IMR-90 (cell line): Measurements from ENCODE around the gene CETN1. TPM values are rescaled to one million over a fixed set of nuclear protein-coding genes. Genes with fewer than 3 reads are reported as not detected.

ENCODE experiments used
- ATAC-seq: fragments of 200-7000 bp; cut with Tn5 transposase; 2 replicates; pipeline ENCODE4 v1.9.1; 2020; ENCODE audit warnings: low read depth, mild to moderate bottlenecking, moderate library complexity
- BruUV-seq: library from RNA; stranded (reverse); fragments of 400-500 nt; replicated peaks from 2 replicates; lab custom pipeline; 2021; lab: Mats Ljungman, UMichigan
- CTCF ChIA-PET: fragments of 300-600 bp; formaldehyde crosslinking; extraction: SDS; loops from one replicate; lab custom pipeline; 2021; ENCODE audit warnings: antibody characterized with exemption; lab: Yijun Ruan, JAX
- POLR2A ChIA-PET: fragments of 300-600 bp; sonication (Branson Sonifier 250); formaldehyde crosslinking; loops from one replicate; lab custom pipeline; 2022; ENCODE audit warnings: antibody characterized with exemption; ENCODE audit not compliant: unreplicated experiment; lab: Charles Lee
- DNase-seq: peaks from one replicate; pipeline ENCODE4 v3.0.0; 2013
- H2AFZ ChIP-seq: replicated peaks from 2 replicates; pipeline ENCODE3; 2013; ENCODE audit warnings: low read length, mild to moderate bottlenecking; ENCODE audit not compliant: poor library complexity
- H2AK5ac ChIP-seq: 2 replicates; pipeline ENCODE4 v1.6.1; 2013; ENCODE audit warnings: low read depth, low read length, inconsistent platforms
- H2AK9ac ChIP-seq: replicated peaks from 2 replicates; pipeline ENCODE3; 2013; ENCODE audit warnings: mild to moderate bottlenecking, low read depth, low read length, moderate library complexity; ENCODE audit not compliant: poor library complexity
- H2BK120ac ChIP-seq: 2 replicates; pipeline ENCODE4 v1.6.1; 2013; ENCODE audit warnings: low read depth, low read length, inconsistent platforms
- H2BK15ac ChIP-seq: 3 replicates; pipeline ENCODE4 v1.6.1; 2013; ENCODE audit warnings: low read depth, low read length, inconsistent platforms
- H2BK20ac ChIP-seq: 2 replicates; pipeline ENCODE4 v1.6.1; 2013; ENCODE audit warnings: low read depth, mild to moderate bottlenecking, inconsistent platforms, low read length, moderate library complexity
- H2BK5ac ChIP-seq: 2 replicates; pipeline ENCODE4 v1.6.1; 2013; ENCODE audit warnings: mild to moderate bottlenecking, low read depth, low read length, inconsistent platforms; ENCODE audit not compliant: poor library complexity, severe bottlenecking
- H3K14ac ChIP-seq: replicated peaks from 2 replicates; pipeline ENCODE4 v1.6.1; 2013; ENCODE audit warnings: low read depth, low read length, inconsistent platforms
- H3K18ac ChIP-seq: 2 replicates; pipeline ENCODE4 v1.6.1; 2013; ENCODE audit warnings: low read depth, low read length, control low read depth
- H3K23ac ChIP-seq: 2 replicates; pipeline ENCODE4 v1.6.1; 2013; ENCODE audit warnings: low read depth, low read length, inconsistent platforms
- H3K27ac ChIP-seq: 2 replicates; pipeline ENCODE4 v1.5.1; 2013; ENCODE audit warnings: mild to moderate bottlenecking, control low read depth, low read length; ENCODE audit not compliant: insufficient read depth
- H3K27me3 ChIP-seq: 2 replicates; pipeline ENCODE4 v1.6.1; 2013; ENCODE audit warnings: low read length; ENCODE audit not compliant: control insufficient read depth, insufficient read depth
- H3K36me3 ChIP-seq: 2 replicates; pipeline ENCODE4 v1.6.1; 2013; ENCODE audit warnings: low read length, mixed read lengths; ENCODE audit not compliant: control insufficient read depth, insufficient read depth
- H3K4ac ChIP-seq: 2 replicates; pipeline ENCODE4 v1.6.1; 2013; ENCODE audit warnings: low read depth, low read length, inconsistent platforms
- H3K4me1 ChIP-seq: 2 replicates; pipeline ENCODE4 v1.6.1; 2013; ENCODE audit warnings: low read length, mixed read lengths; ENCODE audit not compliant: control insufficient read depth, insufficient read depth
- H3K4me2 ChIP-seq: 2 replicates; pipeline ENCODE4 v1.6.1; 2013; ENCODE audit warnings: low read depth, mild to moderate bottlenecking, control low read depth, low read length, moderate library complexity
- H3K4me3 ChIP-seq: 2 replicates; pipeline ENCODE4 v1.5.1; 2013; ENCODE audit warnings: low read depth, mild to moderate bottlenecking, control low read depth, low read length, moderate library complexity; ENCODE audit not compliant: insufficient read depth
- H3K56ac ChIP-seq: 2 replicates; pipeline ENCODE4 v1.6.1; 2013; ENCODE audit warnings: low read length, inconsistent platforms; ENCODE audit not compliant: insufficient read depth; ENCODE audit errors: extremely low read depth
- H3K79me1 ChIP-seq, 2 experiments: 2 replicates each; pipeline ENCODE4 v1.6.1; 2013; ENCODE audit warnings: low read length in 2 of 2, inconsistent platforms in 1 of 2, low read depth in 1 of 2
- H3K9ac ChIP-seq: 2 replicates; pipeline ENCODE4 v1.6.1; 2013; ENCODE audit warnings: low read depth, low read length, control low read depth
- H3K9me1 ChIP-seq: 2 replicates; pipeline ENCODE4 v1.6.1; 2013; ENCODE audit warnings: low read length, inconsistent platforms; ENCODE audit not compliant: insufficient read depth
- H3K9me3 ChIP-seq: 2 replicates; pipeline ENCODE4 v1.6.1; 2013; ENCODE audit warnings: low read length; ENCODE audit not compliant: control insufficient read depth, insufficient read depth
- H4K20me1 ChIP-seq: 2 replicates; pipeline ENCODE4 v1.6.1; 2013; ENCODE audit warnings: low read length, inconsistent platforms; ENCODE audit not compliant: insufficient read depth
- H4K5ac ChIP-seq: 2 replicates; pipeline ENCODE4 v1.6.1; 2013; ENCODE audit warnings: mild to moderate bottlenecking, low read depth, low read length, control low read depth
- H4K8ac ChIP-seq, 2 experiments: 2 replicates each; pipeline ENCODE4 v1.6.1; 2013; ENCODE audit warnings: low read depth in 2 of 2, low read length in 2 of 2, control low read depth in 1 of 2, inconsistent platforms in 1 of 2
- H4K91ac ChIP-seq: 2 replicates; pipeline ENCODE4 v1.6.1; 2013; ENCODE audit warnings: low read depth, low read length, inconsistent platforms; ENCODE audit not compliant: insufficient read depth
- BHLHE40 ChIP-seq: fragments of 150-350 bp; IDR thresholded peaks from 2 replicates; pipeline ENCODE4 v1.6.1; 2016; ENCODE audit warnings: mild to moderate bottlenecking, low read depth, low read length
- CEBPB ChIP-seq: IDR thresholded peaks from 2 replicates; pipeline ENCODE4 v1.6.1; 2012; ENCODE audit warnings: low read depth, low read length, improper control_type of control experiment
- CHD1 ChIP-seq: IDR thresholded peaks from 2 replicates; pipeline ENCODE4 v1.6.1; 2012; ENCODE audit warnings: low read depth, low read length, improper control_type of control experiment
- FOS ChIP-seq: fragments of 150-350 bp; IDR thresholded peaks from 2 replicates; pipeline ENCODE4 v1.6.1; 2016; ENCODE audit warnings: low read depth, low read length
- MAFK ChIP-seq: IDR thresholded peaks from 2 replicates; pipeline ENCODE4 v1.6.1; 2012; ENCODE audit warnings: low read depth, low read length, improper control_type of control experiment
- MAZ ChIP-seq: IDR thresholded peaks from 2 replicates; pipeline ENCODE4 v1.6.1; 2012; ENCODE audit warnings: low read depth, mild to moderate bottlenecking, low read length, improper control_type of control experiment, moderate library complexity, borderline replicate concordance
- MXI1 ChIP-seq: IDR thresholded peaks from 2 replicates; pipeline ENCODE4 v1.6.1; 2012; ENCODE audit warnings: low read depth, mild to moderate bottlenecking, low read length, moderate library complexity, borderline replicate concordance
- NFE2L2 ChIP-seq: fragments of 150-350 bp; IDR thresholded peaks from 2 replicates; pipeline ENCODE4 v1.6.1; 2016; ENCODE audit warnings: low read depth, mild to moderate bottlenecking, low read length
- POLR2A ChIP-seq: IDR thresholded peaks from 2 replicates; pipeline ENCODE4 v1.6.1; 2012; ENCODE audit warnings: mild to moderate bottlenecking, low read depth, low read length
- RAD21 ChIP-seq: IDR thresholded peaks from 2 replicates; pipeline ENCODE4 v1.6.1; 2012; ENCODE audit warnings: low read length, improper control_type of control experiment
- RCOR1 ChIP-seq: IDR thresholded peaks from 2 replicates; pipeline ENCODE4 v1.6.1; 2012; ENCODE audit warnings: mild to moderate bottlenecking, low read length, improper control_type of control experiment; ENCODE audit not compliant: insufficient replicate concordance
- SMC3 ChIP-seq: fragments of 150-350 bp; IDR thresholded peaks from 2 replicates; pipeline ENCODE4 v1.6.1; 2016; ENCODE audit warnings: low read depth, mild to moderate bottlenecking, antibody characterized with exemption, low read length, moderate library complexity
- WGBS, 2 experiments: methylation state at CpG; one replicate each; pipeline versions ENCODE4 v1.1.5 to v1.1.7; 2013; ENCODE audit warnings: missing lambda C conversion rate in 2 of 2; ENCODE audit not compliant: insufficient read length in 1 of 2; ENCODE audit errors: extremely low coverage in 2 of 2; 5-methylcytosine and 5-hydroxymethylcytosine counted together
- dilution Hi-C: fragments of 300-500 bp; cut with HindIII; formaldehyde crosslinking; loops from one replicate; pipeline ENCODE4 v1.14.3; 2018; ENCODE audit warnings: low sequenced_read_pairs; ENCODE audit not compliant: unreplicated experiment
- in situ Hi-C: fragments of 300-500 bp; cut with MboI; formaldehyde crosslinking; loops from 3 replicates; pipeline ENCODE4 v1.14.3; 2019; ENCODE audit warnings: low sequenced_read_pairs, inconsistent platforms, mixed read lengths
- intact Hi-C: fragments of 100-400 bp; cut with micrococcal nuclease; formaldehyde crosslinking; loops from 2 replicates; pipeline ENCODE4 v1.10.0; 2022
- polyA plus RNA-seq, 3 experiments: library from polyadenylated mRNA; depleted of rRNA; stranded (reverse); fragments of >200 nt; gene quantifications; 2 replicates each; pipeline ENCODE4 v1.2.3, GENCODE V29; 2012; ENCODE audit warnings: low replicate concordance in 1 of 3
- total RNA-seq: library from RNA; depleted of rRNA; stranded (reverse); fragments of >200 nt; gene quantifications from 2 replicates; pipeline ENCODE4 v1.2.3, GENCODE V29; 2012
- TF ChIP-seq, protein P1 (sequence below): conservative IDR thresholded peaks from 2 replicates; pipeline ENCODE4 v1.5.1; 2012; ENCODE audit warnings: mild to moderate bottlenecking, low read depth, low read length, improper control_type of control experiment
- TF ChIP-seq, protein P2 (sequence below): fragments of 150-350 bp; IDR thresholded peaks from 2 replicates; pipeline ENCODE4 v1.6.1; 2017; ENCODE audit warnings: mild to moderate bottlenecking, antibody characterized with exemption, low read length, low read depth
- TF ChIP-seq, protein P3 (sequence below): fragments of 150-350 bp; IDR thresholded peaks from 2 replicates; pipeline ENCODE4 v1.6.1; 2016; ENCODE audit warnings: low read depth, mild to moderate bottlenecking, low read length, moderate library complexity, borderline replicate concordance

Gene CETN1
- total and polyA plus RNA-seq, 2 of the 4 experiments (the other 2 are of a cell fraction) = not detected

DNA sequence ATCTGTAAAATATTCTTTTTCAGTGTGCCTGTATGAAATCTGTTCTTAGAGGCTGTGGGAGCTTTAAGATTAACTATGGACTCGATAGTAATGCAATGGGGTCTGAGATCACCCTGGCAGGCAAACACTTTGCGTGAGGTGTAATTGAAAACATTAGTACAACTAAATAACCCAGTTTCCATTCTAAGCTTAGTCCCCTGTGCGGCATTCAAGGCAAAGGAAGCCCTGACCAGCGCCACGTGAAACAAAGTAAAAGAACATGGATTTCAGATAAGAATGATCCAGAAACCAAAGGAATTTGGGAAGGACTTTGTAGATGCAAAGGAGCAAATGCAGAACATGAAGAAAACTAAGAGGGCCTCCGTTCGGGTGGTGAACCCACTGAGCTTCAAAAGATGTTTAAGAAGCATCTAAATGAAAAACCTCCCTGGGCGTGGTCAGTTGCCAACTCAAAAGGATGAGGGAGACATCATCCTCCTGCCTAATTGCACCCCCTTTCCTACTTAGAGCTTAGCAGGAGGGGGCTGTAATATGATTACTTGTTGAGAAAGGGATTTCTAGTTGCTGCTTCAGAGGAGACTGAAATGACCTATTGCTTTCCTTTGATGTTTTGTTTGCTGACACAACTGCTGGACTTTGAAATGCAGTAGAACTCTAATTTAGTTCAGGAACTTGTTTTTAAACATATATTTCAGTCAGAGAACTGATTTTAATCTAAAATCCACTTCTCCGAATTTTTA, 7.9 kb upstream of the CETN1 start:
- no TSS peak for BruUV-seq
- peaks cover 47% of the 10 kb centered on the region for H3K27me3 ChIP-seq
- 42% methylated on average over 2 of the region's 9 CpGs; no CpG with 5 or more reads in 1 of the 2 experiments for WGBS, 2 experiments
- no peak overlapping the region for H2AFZ ChIP-seq
- H4K91ac ChIP-seq = no peak overlapping the region
- H3K9me3 ChIP-seq = no peaks in the 10 kb centered on the region
- H2AK5ac ChIP-seq = no peak overlapping the region
- H3K79me1 ChIP-seq = no peaks in the 10 kb centered on the region
- H3K9me1 ChIP-seq = no peaks in the 10 kb centered on the region
- ATAC-seq = no peak
- no peak overlapping the region for H2BK120ac ChIP-seq
- no peak overlapping the region for H3K18ac ChIP-seq
- no peak overlapping the region for H4K8ac ChIP-seq
- H2BK20ac ChIP-seq = no peak overlapping the region
- H3K4me1 ChIP-seq = no peaks in the 10 kb centered on the region
- dilution Hi-C loops = no loop called here
- H3K4me3 ChIP-seq = no peak overlapping the region
- no peak overlapping the region for H3K23ac ChIP-seq
- H3K14ac ChIP-seq = no peak overlapping the region
- H3K36me3 ChIP-seq = no peaks in the 10 kb centered on the region
- H3K9ac ChIP-seq = no peak overlapping the region
- TF ChIP-seq POLR2A (no peak), RCOR1 (no peak), MAZ (no peak), NFE2L2 (no peak), FOS (no peak), MXI1 (no peak), SMC3 (no peak), CEBPB (no peak), CHD1 (no peak), RAD21 (no peak), BHLHE40 (no peak), MAFK (no peak)
- TF ChIP-seq, protein P1, sequence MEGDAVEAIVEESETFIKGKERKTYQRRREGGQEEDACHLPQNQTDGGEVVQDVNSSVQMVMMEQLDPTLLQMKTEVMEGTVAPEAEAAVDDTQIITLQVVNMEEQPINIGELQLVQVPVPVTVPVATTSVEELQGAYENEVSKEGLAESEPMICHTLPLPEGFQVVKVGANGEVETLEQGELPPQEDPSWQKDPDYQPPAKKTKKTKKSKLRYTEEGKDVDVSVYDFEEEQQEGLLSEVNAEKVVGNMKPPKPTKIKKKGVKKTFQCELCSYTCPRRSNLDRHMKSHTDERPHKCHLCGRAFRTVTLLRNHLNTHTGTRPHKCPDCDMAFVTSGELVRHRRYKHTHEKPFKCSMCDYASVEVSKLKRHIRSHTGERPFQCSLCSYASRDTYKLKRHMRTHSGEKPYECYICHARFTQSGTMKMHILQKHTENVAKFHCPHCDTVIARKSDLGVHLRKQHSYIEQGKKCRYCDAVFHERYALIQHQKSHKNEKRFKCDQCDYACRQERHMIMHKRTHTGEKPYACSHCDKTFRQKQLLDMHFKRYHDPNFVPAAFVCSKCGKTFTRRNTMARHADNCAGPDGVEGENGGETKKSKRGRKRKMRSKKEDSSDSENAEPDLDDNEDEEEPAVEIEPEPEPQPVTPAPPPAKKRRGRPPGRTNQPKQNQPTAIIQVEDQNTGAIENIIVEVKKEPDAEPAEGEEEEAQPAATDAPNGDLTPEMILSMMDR = no peak
- TF ChIP-seq, protein P2, sequence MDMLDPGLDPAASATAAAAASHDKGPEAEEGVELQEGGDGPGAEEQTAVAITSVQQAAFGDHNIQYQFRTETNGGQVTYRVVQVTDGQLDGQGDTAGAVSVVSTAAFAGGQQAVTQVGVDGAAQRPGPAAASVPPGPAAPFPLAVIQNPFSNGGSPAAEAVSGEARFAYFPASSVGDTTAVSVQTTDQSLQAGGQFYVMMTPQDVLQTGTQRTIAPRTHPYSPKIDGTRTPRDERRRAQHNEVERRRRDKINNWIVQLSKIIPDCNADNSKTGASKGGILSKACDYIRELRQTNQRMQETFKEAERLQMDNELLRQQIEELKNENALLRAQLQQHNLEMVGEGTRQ = no peak
- TF ChIP-seq, protein P3, sequence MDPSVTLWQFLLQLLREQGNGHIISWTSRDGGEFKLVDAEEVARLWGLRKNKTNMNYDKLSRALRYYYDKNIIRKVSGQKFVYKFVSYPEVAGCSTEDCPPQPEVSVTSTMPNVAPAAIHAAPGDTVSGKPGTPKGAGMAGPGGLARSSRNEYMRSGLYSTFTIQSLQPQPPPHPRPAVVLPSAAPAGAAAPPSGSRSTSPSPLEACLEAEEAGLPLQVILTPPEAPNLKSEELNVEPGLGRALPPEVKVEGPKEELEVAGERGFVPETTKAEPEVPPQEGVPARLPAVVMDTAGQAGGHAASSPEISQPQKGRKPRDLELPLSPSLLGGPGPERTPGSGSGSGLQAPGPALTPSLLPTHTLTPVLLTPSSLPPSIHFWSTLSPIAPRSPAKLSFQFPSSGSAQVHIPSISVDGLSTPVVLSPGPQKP = no peak
- H4K20me1 ChIP-seq = no peaks in the 10 kb centered on the region
- no peak overlapping the region for H3K4ac ChIP-seq
- ChIA-PET POLR2A (no interaction called here), CTCF (interaction anchor here (0.5 kb wide), 1 partner anchor 38 kb away, joined by 5 read pairs; no protein-coding TSS in a partner anchor)
- H3K27ac ChIP-seq = no peak overlapping the region
- in situ Hi-C loops = no loop called here
- H2AK9ac ChIP-seq = no peak overlapping the region
- H2BK5ac ChIP-seq = no peak overlapping the region
- H4K5ac ChIP-seq = no peak overlapping the region
- no peak for DNase-seq
- no peak overlapping the region for H3K4me2 ChIP-seq
- intact Hi-C loops = no loop called here
- H2BK15ac ChIP-seq = no peak overlapping the region
- H3K56ac ChIP-seq = no peak overlapping the region
